ENCODE data around the gene INKA1. TPM values are rescaled to one million over a fixed set of nuclear protein-coding genes. Genes with fewer than 3 reads are reported as not detected.
A peak's percentile ranks its signal among the peaks of the same experiment; 100 is the strongest.
"Not testable (repeated sequence)": the region's sequence is repeated elsewhere in the genome, so short reads cannot be mapped to it uniquely, and the experiment has no call there.

INKA1 gene
- 10 to 100 TPM in 3 of 4 donors, 1 to 10 TPM in 1; 8.8 to 18.4 (median 12.7) TPM for polyA plus RNA-seq (ENCODE audit: insufficient read length in 4 of 4)

GRCh38 chr3:49802719-49803464 lies at the start of gene INKA1:
TSS of gene INKA1 (plus strand) at chr3:49803261. CDS start at chr3:49803393, 132 bp downstream.
- DNase-seq (ENCODE audit: low read depth in 4 of 4, low spot score in 2 of 4) = peak; percentile 62 to 85 (median 76)

- DNase-seq (ENCODE audit: low read depth in 4 of 4, low spot score in 2 of 4) = no peak
Measured at GRCh38 chr3:49754536-49754935, 48.5 kb upstream of the INKA1 start.

GRCh38 chr3:49756036-49756435 lies 47.0 kb upstream of the INKA1 start:
- DNase-seq (ENCODE audit: low read depth in 4 of 4, low spot score in 2 of 4) = no peak

- DNase-seq (ENCODE audit: low read depth in 4 of 4, low spot score in 2 of 4) = no peak
Measured at GRCh38 chr3:49757197-49757596, 45.9 kb upstream of the INKA1 start.

- peak in 2 of 4 donors; percentile 5 to 8 for DNase-seq (ENCODE audit: low read depth in 4 of 4, low spot score in 2 of 4)
Measured at GRCh38 chr3:49759226-49759625, 43.8 kb upstream of the INKA1 start.

- DNase-seq (ENCODE audit: low read depth in 4 of 4, low spot score in 2 of 4) = no peak
Measured at GRCh38 chr3:49761661-49762060, 41.4 kb upstream of the INKA1 start.

- no peak for DNase-seq (ENCODE audit: low read depth in 4 of 4, low spot score in 2 of 4)
Measured at GRCh38 chr3:49763981-49764380, 39.1 kb upstream of the INKA1 start.

GRCh38 chr3:49769286-49769915 lies 33.7 kb upstream of the INKA1 start:
- no peak for DNase-seq (ENCODE audit: low read depth in 4 of 4, low spot score in 2 of 4)

- DNase-seq (ENCODE audit: low read depth in 4 of 4, low spot score in 2 of 4) = no peak
Measured at GRCh38 chr3:49769926-49770325, 33.1 kb upstream of the INKA1 start.

- DNase-seq (ENCODE audit: low read depth in 4 of 4, low spot score in 2 of 4) = no peak
Measured at GRCh38 chr3:49771340-49771938, 31.6 kb upstream of the INKA1 start.

- no peak for DNase-seq (ENCODE audit: low read depth in 4 of 4, low spot score in 2 of 4)
Measured at GRCh38 chr3:49772703-49773102, 30.4 kb upstream of the INKA1 start.

- DNase-seq (ENCODE audit: low read depth in 4 of 4, low spot score in 2 of 4) = no peak
Measured at GRCh38 chr3:49775538-49775937, 27.5 kb upstream of the INKA1 start.

- not testable (repeated sequence) for DNase-seq (ENCODE audit: low read depth in 4 of 4, low spot score in 2 of 4)
Measured at GRCh38 chr3:49776101-49776500, 27.0 kb upstream of the INKA1 start.

GRCh38 chr3:49779358-49780079 lies 23.5 kb upstream of the INKA1 start:
- no peak for DNase-seq (ENCODE audit: low read depth in 4 of 4, low spot score in 2 of 4)

- no peak for DNase-seq (ENCODE audit: low read depth in 4 of 4, low spot score in 2 of 4)
Measured at GRCh38 chr3:49780080-49780974, 22.7 kb upstream of the INKA1 start.

GRCh38 chr3:49780975-49781365 lies 22.1 kb upstream of the INKA1 start:
- not testable (repeated sequence) for DNase-seq (ENCODE audit: low read depth in 4 of 4, low spot score in 2 of 4)

- DNase-seq (ENCODE audit: low read depth in 4 of 4, low spot score in 2 of 4) = no peak
Measured at GRCh38 chr3:49781415-49782199, 21.5 kb upstream of the INKA1 start.

GRCh38 chr3:49782277-49782676 lies 20.8 kb upstream of the INKA1 start:
- DNase-seq (ENCODE audit: low read depth in 4 of 4, low spot score in 2 of 4) = not testable (repeated sequence)

Measured in left renal cortex interstitium (tissue), 4 donors.